T-helper 1 cell treated with Interleukin-12 subunit alpha and Interleukin-12 subunit beta and Interleukin-4 antibody, amounts not matched to agents 30 μg/mL and 1 μg/mL, for 36 hours (primary cell): Measurements from ENCODE around the gene VIM.

Experiments
- H3K27ac Mint-ChIP-seq: one replicate; pipeline ENCODE4 v1.8.0; 2021; ENCODE audit warnings: mild to moderate bottlenecking, mixed read lengths
- H3K27me3 Mint-ChIP-seq: one replicate; pipeline ENCODE4 v1.8.0; 2021; ENCODE audit warnings: low read depth, mixed read lengths
- H3K36me3 Mint-ChIP-seq: one replicate; pipeline ENCODE4 v1.8.0; 2021; ENCODE audit warnings: low read depth, mixed read lengths
- H3K4me1 Mint-ChIP-seq: one replicate; pipeline ENCODE4 v1.8.0; 2021; ENCODE audit warnings: low read depth, mixed read lengths
- H3K4me3 Mint-ChIP-seq: one replicate; pipeline ENCODE4 v1.8.0; 2021; ENCODE audit warnings: mild to moderate bottlenecking, moderate library complexity, mixed read lengths
- H3K9me3 Mint-ChIP-seq: one replicate; pipeline ENCODE4 v1.8.0; 2021; ENCODE audit warnings: mixed read lengths

Gene VIM

GRCh38 chr10:17276756-17277424 is 48.8 kb downstream of the VIM start:
- H3K9me3 Mint-ChIP-seq = peaks cover 14% of the 10 kb centered on the region
- H3K27ac Mint-ChIP-seq = no peak overlapping the region
- H3K4me3 Mint-ChIP-seq = no peak overlapping the region
- H3K4me1 Mint-ChIP-seq = peaks cover 2% of the 10 kb centered on the region
- no peaks in the 10 kb centered on the region for H3K27me3 Mint-ChIP-seq
- no peaks in the 10 kb centered on the region for H3K36me3 Mint-ChIP-seq

- Mint-ChIP-seq H3K27me3 (no peaks in the 10 kb centered on the region), H3K4me1 (peaks cover 2% of the 10 kb centered on the region), H3K4me3 (no peak overlapping the region), H3K27ac (no peak overlapping the region), H3K9me3 (peaks cover 17% of the 10 kb centered on the region), H3K36me3 (no peaks in the 10 kb centered on the region)
Observed at GRCh38 chr10:17278607-17279240, 50.7 kb downstream of the VIM start.

GRCh38 chr10:17282311-17282710 is 54.3 kb downstream of the VIM start:
- no peak overlapping the region for H3K4me3 Mint-ChIP-seq
- H3K4me1 Mint-ChIP-seq = no peaks in the 10 kb centered on the region
- no peaks in the 10 kb centered on the region for H3K27me3 Mint-ChIP-seq
- H3K36me3 Mint-ChIP-seq = no peaks in the 10 kb centered on the region
- peaks cover 17% of the 10 kb centered on the region for H3K9me3 Mint-ChIP-seq
- no peak overlapping the region for H3K27ac Mint-ChIP-seq

GRCh38 chr10:17286562-17287550 is 58.8 kb downstream of the VIM start:
- Mint-ChIP-seq H3K4me1 (peaks cover 3% of the 10 kb centered on the region), H3K4me3 (no peak overlapping the region), H3K36me3 (no peaks in the 10 kb centered on the region), H3K27me3 (peaks cover 12% of the 10 kb centered on the region), H3K9me3 (peaks cover 3% of the 10 kb centered on the region), H3K27ac (no peak overlapping the region)
